Gastrocnemius medialis (tissue), 4 donors: ENCODE data around the gene MYCBP2. TPM values are rescaled to one million over a fixed set of nuclear protein-coding genes. Genes with fewer than 3 reads are reported as not detected.
"Not testable (repeated sequence)": the region's sequence is repeated elsewhere in the genome, so short reads cannot be mapped to it uniquely, and the experiment has no call there.

Experiments used
- ATAC-seq, 2 donors: fragments of 150-250 bp; one replicate each; pipeline ENCODE4 v1.9.1; 2016
- DNase-seq, 2 donors: peaks; one replicate each; pipeline ENCODE4 v3.0.0-alpha.2; 2019
- H3K27ac ChIP-seq, 4 donors: fragments of 200-600 bp; sonication (generic); 1 replicate in 1 of 4; 2 replicates in 3 of 4; pipeline ENCODE4 v1.5.1; 2016 to 2018; ENCODE audit warnings: mild to moderate bottlenecking in 2 of 4, moderate library complexity in 1 of 4
- H3K27me3 ChIP-seq, 3 donors: fragments of 200-600 bp; sonication (generic) in 2 of 3; 1 replicate in 1 of 3; 2 replicates in 2 of 3; pipeline versions ENCODE4 v1.5.1 to v1.6.0; 2016 to 2019; ENCODE audit warnings: mild to moderate bottlenecking in 1 of 3, moderate library complexity in 1 of 3
- H3K36me3 ChIP-seq, 2 donors: fragments of 200-600 bp; sonication (generic) in 1 of 2; one replicate each; pipeline ENCODE4 v1.5.1; 2017 to 2018
- H3K4me1 ChIP-seq, 2 donors: fragments of 200-600 bp; sonication (generic) in 1 of 2; one replicate each; pipeline ENCODE4 v1.5.1; 2016 to 2017; ENCODE audit warnings: mild to moderate bottlenecking in 2 of 2
- H3K4me3 ChIP-seq, 4 donors: fragments of 200-600 bp; sonication (generic) in 3 of 4; 1 replicate in 1 of 4; 2 replicates in 3 of 4; pipeline ENCODE4 v1.5.1; 2016 to 2019; ENCODE audit warnings: mild to moderate bottlenecking in 2 of 4
- H3K9me3 ChIP-seq, 3 donors: fragments of 200-600 bp; sonication (generic) in 2 of 3; 1 replicate in 1 of 3; 2 replicates in 2 of 3; pipeline ENCODE4 v1.5.1; 2016 to 2019
- CTCF ChIP-seq, 5 experiments: fragments of 450-650 bp in 3 of 5; fragments of 200-600 bp in 2 of 5; sonication (generic) in 2 of 5; IDR thresholded peaks in 4 of 5; conservative IDR thresholded peaks in 1 of 5; 1 replicate in 4 of 5; 2 replicates in 1 of 5; pipeline ENCODE4 v1.5.1; 2016 to 2019; ENCODE audit warnings: antibody characterized with exemption in 5 of 5, mild to moderate bottlenecking in 3 of 5, moderate library complexity in 3 of 5
- POLR2A ChIP-seq, 2 donors: fragments of 450-650 bp; IDR thresholded peaks; one replicate each; pipeline ENCODE4 v1.6.1; 2017; ENCODE audit warnings: antibody characterized with exemption in 2 of 2, mild to moderate bottlenecking in 2 of 2, moderate library complexity in 2 of 2
- in situ Hi-C, 4 donors: fragments of 200-750 bp; cut with MboI; loops; one replicate each; pipeline versions ENCODE4 v1.15.0 to v1.8.0; 2017; ENCODE audit warnings: low sequenced_read_pairs in 4 of 4
- intact Hi-C: fragments of 100-400 bp; cut with DNase I; formaldehyde crosslinking; loops from one replicate; pipeline ENCODE4 v1.15.1; 2023; ENCODE audit warnings: low total_unique reads
- total RNA-seq, 4 donors: library from RNA; depleted of rRNA; stranded (reverse); fragments of >200 nt; gene quantifications; one replicate each; pipeline versions ENCODE4 v1.1.0 to v1.2.3, GENCODE V29; 2016

The MYCBP2 gene
- total RNA-seq, 4 donors from 2014 or later, result 42.1 to 56.9 (median 45.1) TPM

- peaks cover 0 to 34% of the 10 kb centered on the region in 2 donors for H3K4me1 ChIP-seq
- no peaks in the 10 kb centered on the region for H3K9me3 ChIP-seq
- no peaks in the 10 kb centered on the region for H3K27me3 ChIP-seq
- in situ Hi-C loops, result no loop called here
- no peak for ATAC-seq
- intact Hi-C loops, result no loop called here
- no peak for TF ChIP-seq CTCF (IDR thresholded peaks at IDR 0.05 in 4 of 5, conservative IDR thresholded peaks at IDR 0.05 in 1 of 5)
- TF ChIP-seq POLR2A (IDR thresholded peaks at IDR 0.05), result no peak
- no peak overlapping the region for H3K4me3 ChIP-seq
- peaks cover 0 to 6% of the 10 kb centered on the region in 2 donors for H3K36me3 ChIP-seq
- H3K27ac ChIP-seq, result no peak overlapping the region
- no peak for DNase-seq
Observed at GRCh38 chr13:77299587-77299986, 27.3 kb downstream of the MYCBP2 start.

- intact Hi-C loops, result no loop called here
- H3K9me3 ChIP-seq, result no peaks in the 10 kb centered on the region
- DNase-seq, result no peak
- no peaks in the 10 kb centered on the region for H3K27me3 ChIP-seq
- H3K27ac ChIP-seq, result no peak overlapping the region
- peaks cover 0 to 34% of the 10 kb centered on the region in 2 donors for H3K4me1 ChIP-seq
- in situ Hi-C loops, result no loop called here
- no peak overlapping the region for H3K4me3 ChIP-seq
- peaks cover 0 to 6% of the 10 kb centered on the region in 2 donors for H3K36me3 ChIP-seq
- no peak for TF ChIP-seq CTCF (IDR thresholded peaks at IDR 0.05 in 4 of 5, conservative IDR thresholded peaks at IDR 0.05 in 1 of 5)
- no peak for TF ChIP-seq POLR2A (IDR thresholded peaks at IDR 0.05)
- no peak for ATAC-seq
Observed at GRCh38 chr13:77298426-77298825, 28.5 kb downstream of the MYCBP2 start.

- H3K36me3 ChIP-seq, result peaks cover 0 to 38% of the 10 kb centered on the region in 2 donors
- in situ Hi-C loops (no loop called here), intact Hi-C loops (no loop called here)
- no peaks in the 10 kb centered on the region for H3K9me3 ChIP-seq
- no peak overlapping the region for H3K27ac ChIP-seq
- H3K4me1 ChIP-seq, result no peaks in the 10 kb centered on the region
- no peak for DNase-seq
- no peak overlapping the region for H3K4me3 ChIP-seq
- ATAC-seq, result no peak
- H3K27me3 ChIP-seq, result no peaks in the 10 kb centered on the region
- no peak for TF ChIP-seq POLR2A (IDR thresholded peaks at IDR 0.05)
- no peak for TF ChIP-seq CTCF (IDR thresholded peaks at IDR 0.05 in 4 of 5, conservative IDR thresholded peaks at IDR 0.05 in 1 of 5)
Observed at GRCh38 chr13:77291774-77292173, 35.1 kb downstream of the MYCBP2 start.

GRCh38 chr13:77290342-77290741 lies 36.6 kb downstream of the MYCBP2 start:
- Histone ChIP-seq H3K4me1 (no peaks in the 10 kb centered on the region), H3K36me3 (peaks cover 0 to 32% of the 10 kb centered on the region in 2 donors), H3K27me3 (no peaks in the 10 kb centered on the region), H3K4me3 (no peak overlapping the region), H3K27ac (no peak overlapping the region), H3K9me3 (no peaks in the 10 kb centered on the region)
- no peak for ATAC-seq
- intact Hi-C loops (no loop called here), in situ Hi-C loops (no loop called here)
- no peak for TF ChIP-seq POLR2A (IDR thresholded peaks at IDR 0.05)
- TF ChIP-seq CTCF (IDR thresholded peaks at IDR 0.05 in 4 of 5, conservative IDR thresholded peaks at IDR 0.05 in 1 of 5), result no peak
- DNase-seq, result no peak

GRCh38 chr13:77289851-77290250 lies 37.0 kb downstream of the MYCBP2 start:
- in situ Hi-C loops, result no loop called here
- Histone ChIP-seq H3K9me3 (no peaks in the 10 kb centered on the region), H3K27me3 (no peaks in the 10 kb centered on the region), H3K27ac (no peak overlapping the region), H3K4me1 (no peaks in the 10 kb centered on the region), H3K36me3 (peaks cover 0 to 32% of the 10 kb centered on the region in 2 donors), H3K4me3 (no peak overlapping the region)
- no peak for DNase-seq
- TF ChIP-seq CTCF (IDR thresholded peaks at IDR 0.05 in 4 of 5, conservative IDR thresholded peaks at IDR 0.05 in 1 of 5), result no peak
- no peak for TF ChIP-seq POLR2A (IDR thresholded peaks at IDR 0.05)
- intact Hi-C loops, result no loop called here
- no peak for ATAC-seq

- H3K27ac ChIP-seq, DNase-seq, intact Hi-C loops, H3K27me3 ChIP-seq, H3K4me3 ChIP-seq, ATAC-seq, H3K9me3 ChIP-seq, H3K4me1 ChIP-seq, in situ Hi-C loops: not testable (repeated sequence)
- peaks cover 0 to 25% of the 10 kb centered on the region in 2 donors for H3K36me3 ChIP-seq
Observed at GRCh38 chr13:77285632-77286031, 41.3 kb downstream of the MYCBP2 start.
